Stromal cell of bone marrow (primary cell): Measurements from ENCODE around the gene RMDN2.

Source experiments
- DNase-seq: peaks from one replicate; pipeline ENCODE4 v3.0.0-alpha.2; 2012; ENCODE audit warnings: low read depth

RMDN2 gene, protein sequence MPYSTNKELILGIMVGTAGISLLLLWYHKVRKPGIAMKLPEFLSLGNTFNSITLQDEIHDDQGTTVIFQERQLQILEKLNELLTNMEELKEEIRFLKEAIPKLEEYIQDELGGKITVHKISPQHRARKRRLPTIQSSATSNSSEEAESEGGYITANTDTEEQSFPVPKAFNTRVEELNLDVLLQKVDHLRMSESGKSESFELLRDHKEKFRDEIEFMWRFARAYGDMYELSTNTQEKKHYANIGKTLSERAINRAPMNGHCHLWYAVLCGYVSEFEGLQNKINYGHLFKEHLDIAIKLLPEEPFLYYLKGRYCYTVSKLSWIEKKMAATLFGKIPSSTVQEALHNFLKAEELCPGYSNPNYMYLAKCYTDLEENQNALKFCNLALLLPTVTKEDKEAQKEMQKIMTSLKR

GRCh38 chr2:37925063-37925897, at the start of gene RMDN2:
RMDN2 (plus strand) TSS chr2:37925287; CDS start chr2:37929278, 3,991 bp downstream.
- peak; percentile 66 for DNase-seq

- no peak for DNase-seq
These were observed 49.6 kb upstream of the RMDN2 start for GRCh38 chr2:37875403-37875906.

DNA sequence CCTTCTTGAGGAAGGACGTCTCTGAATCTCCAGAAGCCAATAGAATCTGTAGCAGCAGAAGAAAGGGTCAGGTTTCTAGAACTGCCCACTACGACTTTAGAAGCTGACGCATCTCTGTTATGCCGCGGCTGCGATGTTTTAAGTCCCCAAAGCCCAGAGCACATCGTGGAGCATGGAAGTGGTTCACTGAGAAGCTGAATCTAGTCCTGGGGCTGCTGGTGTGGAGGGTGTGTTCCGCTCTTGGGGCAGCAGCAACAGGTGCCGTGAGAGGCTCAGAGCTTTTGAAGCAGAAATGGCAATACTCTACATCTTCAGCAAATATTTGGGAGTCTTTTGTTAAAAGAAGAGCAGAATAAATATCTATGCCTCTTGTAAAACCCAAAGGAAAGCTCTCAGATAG, 48.9 kb upstream of the RMDN2 start:
- DNase-seq: no peak

DNA sequence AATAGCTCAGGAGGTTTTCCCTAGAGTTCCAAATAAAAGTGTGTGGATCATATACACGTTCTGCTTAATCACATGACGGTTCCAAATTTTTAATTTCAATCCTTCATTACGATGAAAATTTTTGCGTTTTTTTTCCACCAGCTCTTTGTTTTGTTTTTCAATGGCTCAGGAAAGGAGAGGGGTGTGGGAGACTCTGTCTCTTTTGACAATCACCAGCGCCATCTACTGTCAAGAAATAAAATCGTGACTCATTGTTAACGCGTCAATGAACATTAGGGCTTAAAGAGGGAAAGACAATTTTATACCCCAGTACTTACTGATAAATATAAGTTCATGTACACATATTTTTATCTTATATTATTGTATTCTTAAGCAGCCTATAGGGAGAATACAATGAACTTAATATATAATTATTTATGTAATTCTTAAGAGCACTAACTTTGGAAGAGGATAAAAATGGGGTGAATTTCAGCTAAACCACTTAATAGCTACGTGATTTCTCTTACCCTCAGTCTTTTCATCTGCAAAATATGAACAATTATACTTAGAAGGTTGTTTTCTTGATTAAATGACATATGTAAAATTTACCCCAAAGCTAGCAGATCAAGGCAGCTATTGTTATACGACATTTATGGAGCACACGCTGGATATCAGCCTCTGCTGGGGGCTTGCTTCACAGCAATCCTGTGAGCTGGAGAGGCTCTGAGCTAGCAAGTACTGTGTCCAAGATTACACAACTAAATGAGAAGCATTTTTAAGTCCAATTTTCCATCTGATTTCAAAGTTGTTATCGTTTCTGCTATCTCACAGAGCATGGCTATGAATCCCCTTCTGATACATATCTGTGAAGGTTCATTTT, 47.4 kb upstream of the RMDN2 start:
- DNase-seq: no peak

GRCh38 chr2:37878536-37878935, 46.6 kb upstream of the RMDN2 start:
- DNase-seq: no peak

DNA sequence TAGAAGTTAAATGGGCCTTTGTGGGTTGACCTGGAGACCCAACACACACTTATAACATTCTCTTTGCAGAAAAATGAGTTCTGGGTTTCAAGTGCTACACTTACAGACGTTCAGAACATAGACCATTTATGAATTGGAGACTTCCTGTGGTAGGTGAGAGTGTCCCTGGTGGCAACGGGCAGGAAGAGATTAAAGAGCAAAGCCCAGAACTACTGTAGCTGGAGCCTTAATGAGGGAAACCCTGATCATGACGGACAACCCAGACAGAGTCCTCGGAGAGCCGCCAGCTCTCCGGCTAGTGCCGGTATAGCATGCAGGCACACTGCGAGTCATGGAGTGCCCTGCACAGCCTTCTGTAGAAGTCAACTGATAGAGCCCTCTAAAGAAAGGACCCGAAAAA, 44.5 kb upstream of the RMDN2 start:
- no peak for DNase-seq

DNA sequence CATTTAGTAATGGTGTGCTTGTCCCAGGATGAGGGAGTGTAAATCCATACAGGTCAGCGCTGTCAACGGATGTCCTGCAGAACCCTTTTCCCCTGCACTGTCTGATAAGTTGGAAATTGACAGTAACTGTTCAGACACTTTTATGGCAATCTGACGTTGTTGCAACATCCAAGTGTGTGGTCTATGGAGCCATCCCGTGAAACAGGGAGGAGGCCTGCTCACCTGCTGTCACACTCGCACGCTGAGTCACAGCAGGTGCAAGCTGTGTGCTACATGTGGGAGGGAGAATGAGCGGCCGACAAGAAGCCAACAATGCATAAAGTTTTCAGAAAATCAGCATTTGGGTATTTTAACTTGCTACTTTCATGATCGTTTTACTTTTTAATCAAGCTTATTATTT, 43.7 kb upstream of the RMDN2 start:
- no peak for DNase-seq

DNA sequence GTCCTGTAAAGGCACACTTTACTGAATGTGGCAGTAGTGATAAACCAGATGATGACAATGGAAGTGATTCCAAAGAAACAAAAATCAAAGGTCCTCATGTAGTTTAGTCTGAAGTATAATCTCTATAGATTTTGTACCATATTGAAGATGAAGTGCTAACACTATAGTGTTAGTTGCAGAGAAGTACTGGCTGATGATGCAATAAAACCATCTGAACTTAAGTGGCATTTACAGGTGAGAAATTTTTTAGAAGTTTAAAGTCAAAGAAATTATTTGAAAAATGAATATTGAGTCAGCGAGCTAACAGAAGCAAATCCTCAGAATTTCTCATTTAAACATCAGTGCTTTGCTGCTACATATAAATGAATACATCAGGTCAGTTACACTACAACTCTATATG, 43.1 kb upstream of the RMDN2 start:
- DNase-seq: no peak

GRCh38 chr2:37883518-37883917, 41.6 kb upstream of the RMDN2 start:
- DNase-seq: no peak

DNA sequence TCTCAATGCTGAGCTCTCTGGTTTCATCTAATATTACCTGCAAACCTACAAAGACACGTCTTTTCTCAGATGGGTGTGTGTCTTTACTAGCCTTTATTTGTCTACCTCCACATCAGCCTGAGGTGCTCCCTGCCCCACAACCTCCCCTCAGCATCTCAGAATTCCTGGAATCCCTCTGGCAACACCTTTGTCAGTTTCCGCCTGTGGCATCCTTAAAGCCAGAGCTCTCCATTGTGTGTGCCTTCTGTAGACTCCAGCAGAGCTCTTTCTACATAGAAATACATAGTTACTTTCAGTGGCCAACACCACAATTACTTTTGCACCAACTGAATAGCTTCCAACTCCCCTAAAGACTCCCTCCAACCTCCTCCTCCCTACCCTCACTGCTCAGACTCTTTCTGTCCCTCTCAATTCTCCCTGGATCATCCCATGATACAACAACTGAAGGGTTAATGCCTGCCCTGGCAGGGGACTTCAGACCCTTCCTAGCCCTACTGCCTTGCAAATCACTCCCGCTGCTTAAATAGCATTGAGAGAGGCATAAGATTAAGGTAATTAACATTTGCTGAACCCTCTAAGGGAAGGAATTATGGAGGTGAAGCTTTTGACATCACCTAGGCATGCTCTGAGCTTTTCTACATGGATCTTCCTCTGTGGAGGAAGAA, 39.6 kb upstream of the RMDN2 start:
- DNase-seq: no peak

DNA sequence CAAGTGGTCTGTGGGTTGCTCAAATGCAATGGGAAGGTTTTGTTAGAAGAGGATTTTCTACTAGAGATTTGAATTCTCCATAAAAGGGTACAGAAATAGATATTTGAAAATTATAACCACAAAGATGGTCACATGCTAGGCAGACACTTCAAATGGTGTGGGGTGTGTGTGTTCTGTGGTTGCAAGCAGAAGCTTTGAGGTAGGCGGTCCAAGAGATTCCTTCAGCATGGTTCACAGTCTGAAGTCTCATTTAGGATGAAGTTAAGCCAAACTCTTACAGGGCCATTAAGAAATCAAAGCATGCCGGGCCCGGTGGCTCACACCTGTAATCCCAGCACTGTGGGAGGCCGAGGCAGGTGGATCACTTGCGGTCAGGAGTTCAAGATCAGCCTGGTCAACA, 38.3 kb upstream of the RMDN2 start:
- peak; percentile 67 for DNase-seq

DNA sequence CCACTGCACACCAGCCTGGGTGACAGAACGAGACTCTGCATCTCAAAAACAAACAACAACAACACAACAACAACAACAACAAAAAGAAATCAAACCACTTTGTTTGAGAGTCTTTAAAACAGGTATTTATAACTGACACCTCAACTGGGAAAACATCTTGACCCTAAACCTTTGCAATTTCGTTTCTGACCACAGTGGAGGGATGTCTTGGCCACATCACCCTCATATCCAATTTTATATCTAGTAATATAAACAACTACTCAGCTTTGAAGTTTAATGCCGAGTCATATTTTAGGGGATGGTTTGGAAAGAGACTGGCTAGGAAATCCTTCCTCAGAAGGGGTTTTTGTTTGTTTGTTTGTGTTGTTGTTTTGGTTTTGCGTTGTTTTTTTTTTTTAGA, 37.8 kb upstream of the RMDN2 start:
- no peak for DNase-seq

- DNase-seq: peak; percentile 33
These were observed 34.1 kb upstream of the RMDN2 start for GRCh38 chr2:37890893-37891495.

DNA sequence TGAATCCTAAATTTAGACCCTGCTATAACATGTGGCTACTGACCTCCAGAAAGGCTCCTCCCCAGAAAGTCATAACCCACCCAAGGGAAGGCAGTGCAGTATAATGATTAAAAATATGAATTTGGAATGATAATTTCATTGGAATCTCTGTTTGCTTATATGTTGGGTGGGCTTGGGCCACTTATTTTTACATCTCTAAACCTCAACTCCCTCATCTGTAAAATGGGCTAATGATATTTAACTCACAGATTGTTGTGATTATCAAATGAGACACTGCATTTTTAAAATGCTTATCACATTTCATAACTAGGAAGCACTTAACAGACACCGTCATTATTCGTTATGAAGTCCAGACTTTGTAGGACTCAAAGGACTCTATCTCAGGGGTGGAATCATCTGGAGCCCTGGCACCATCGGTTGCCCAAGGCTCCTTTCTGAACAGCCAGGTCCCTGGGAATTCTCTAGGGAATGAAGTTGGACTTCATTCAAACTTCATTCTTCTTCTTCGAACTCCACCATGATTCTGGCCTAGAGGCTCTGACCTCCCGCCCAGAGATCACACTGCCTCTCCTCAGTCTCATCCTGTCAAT, 33.1 kb upstream of the RMDN2 start:
- no peak for DNase-seq

DNA sequence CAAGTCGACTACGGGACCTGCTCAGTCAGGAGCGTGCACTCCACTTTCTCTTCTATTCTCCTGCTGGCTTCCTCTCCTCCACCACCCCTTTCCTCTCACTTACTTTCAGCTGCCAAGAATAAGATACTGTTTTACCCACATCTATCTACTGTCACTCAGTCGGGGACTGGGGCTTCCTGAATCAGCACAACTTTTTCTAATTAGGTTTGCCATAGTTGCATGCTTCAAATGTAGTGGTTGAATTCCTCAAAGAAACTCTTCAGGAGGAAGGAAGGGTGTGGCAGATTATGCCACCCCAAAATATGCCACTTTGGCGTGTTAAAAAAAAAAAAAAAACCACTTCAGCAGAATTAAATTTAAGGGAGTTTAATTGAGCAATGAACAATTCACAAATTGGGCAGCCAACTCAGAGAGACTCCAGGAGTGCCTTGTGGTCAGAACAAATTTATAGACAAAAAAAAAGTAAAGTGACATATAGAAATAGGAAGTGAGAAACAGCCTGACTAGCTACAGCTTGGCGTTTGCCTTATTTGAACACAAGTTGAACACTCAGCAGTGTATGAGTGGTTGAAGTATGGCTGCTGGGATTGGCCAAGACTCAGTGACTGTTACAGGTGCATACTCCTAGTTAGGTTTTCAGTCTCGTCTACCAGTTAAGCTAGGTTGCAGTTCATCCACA, 32.5 kb upstream of the RMDN2 start:
- no peak for DNase-seq

DNA sequence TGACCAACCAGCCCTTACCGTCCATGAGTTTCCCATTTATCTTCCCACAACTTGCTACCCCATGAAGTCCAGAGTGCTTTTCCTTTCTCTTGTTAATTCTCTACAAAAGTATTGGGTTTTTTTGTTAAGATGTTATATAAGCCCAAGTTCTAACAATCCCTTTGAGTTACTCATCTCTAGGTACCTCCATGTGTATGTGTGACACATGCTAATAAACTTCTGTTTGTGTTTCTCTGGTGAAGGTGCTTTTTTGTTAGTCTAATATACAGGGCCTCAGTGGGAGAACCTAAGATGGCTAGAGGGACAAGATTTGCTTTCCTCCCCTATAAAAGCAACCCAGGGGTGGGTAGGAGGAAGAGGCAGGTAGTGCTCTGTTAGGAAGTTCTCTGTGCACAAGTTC, 31.8 kb upstream of the RMDN2 start:
- no peak for DNase-seq

GRCh38 chr2:37894047-37894446, 31.0 kb upstream of the RMDN2 start:
- DNase-seq: no peak

- DNase-seq: peak; percentile 48
These were observed 30.5 kb upstream of the RMDN2 start for GRCh38 chr2:37894601-37895000.

- DNase-seq: no peak
These were observed 29.9 kb upstream of the RMDN2 start for GRCh38 chr2:37895140-37895539.

DNA sequence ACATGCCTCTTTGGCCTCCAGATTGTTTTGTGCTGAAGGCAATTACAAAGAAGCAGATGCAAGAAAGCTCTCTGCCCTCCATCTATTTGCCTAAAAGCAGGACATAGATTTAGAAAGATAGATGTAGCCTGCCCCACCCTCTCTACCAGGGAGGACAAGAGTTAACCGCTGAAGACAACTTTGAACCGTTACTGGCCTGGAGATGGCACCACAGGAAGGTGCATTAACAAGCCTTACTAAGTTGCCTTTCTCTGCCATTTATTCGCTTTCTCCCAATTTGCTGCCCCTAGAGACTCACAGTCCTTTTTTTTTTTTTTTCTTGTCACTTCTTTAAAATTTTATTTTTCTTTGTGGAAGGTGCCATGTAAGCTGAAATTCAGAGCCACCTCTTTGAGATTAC, 28.8 kb upstream of the RMDN2 start:
- no peak for DNase-seq
